Stimulated activated CD4-positive, alpha-beta T cell treated with anti-CD3 and anti-CD28 coated beads, TNF-alpha, amount 100 ng/mL, for 1 hour (primary cell): Measurements from ENCODE around the gene TMEM164.
"Not testable (repeated sequence)": the region's sequence is repeated elsewhere in the genome, so short reads cannot be mapped to it uniquely, and the experiment has no call there.

Experiments
- DNase-seq, 3 donors: peaks; one replicate each; pipeline ENCODE4 v3.0.0-alpha.2; 2020; ENCODE audit warnings: low read depth in 3 of 3, low spot score in 1 of 3

Gene TMEM164

GRCh38 chrX:110125446-110126162, 122.7 kb downstream of the TMEM164 start:
- DNase-seq, result no peak

GRCh38 chrX:110131031-110131430, 128.1 kb downstream of the TMEM164 start:
- no peak for DNase-seq

GRCh38 chrX:110132450-110133114, 129.7 kb downstream of the TMEM164 start:
- no peak for DNase-seq

- no peak for DNase-seq
These were observed 130.9 kb downstream of the TMEM164 start for GRCh38 chrX:110133735-110134370.

GRCh38 chrX:110135618-110136017, 132.7 kb downstream of the TMEM164 start:
- no peak for DNase-seq

GRCh38 chrX:110136136-110136535, 133.2 kb downstream of the TMEM164 start:
- DNase-seq, result no peak

- DNase-seq, result no peak
These were observed 135.6 kb downstream of the TMEM164 start for GRCh38 chrX:110138557-110138956.

GRCh38 chrX:110139172-110139571, 136.3 kb downstream of the TMEM164 start:
- no peak for DNase-seq

- no peak for DNase-seq
These were observed 139.2 kb downstream of the TMEM164 start for GRCh38 chrX:110142096-110142495.

GRCh38 chrX:110143454-110144210, 140.7 kb downstream of the TMEM164 start:
- no peak for DNase-seq

GRCh38 chrX:110145311-110145710, 142.4 kb downstream of the TMEM164 start:
- DNase-seq, result no peak

GRCh38 chrX:110145854-110146253, 142.9 kb downstream of the TMEM164 start:
- DNase-seq, result peak in 1 of 3 donors; percentile 1

GRCh38 chrX:110146521-110146920, 143.6 kb downstream of the TMEM164 start:
- DNase-seq, result no peak

GRCh38 chrX:110153244-110153643, 150.3 kb downstream of the TMEM164 start:
- DNase-seq, result no peak

- DNase-seq, result no peak
These were observed 151.0 kb downstream of the TMEM164 start for GRCh38 chrX:110153896-110154295.

GRCh38 chrX:110154328-110154727, 151.4 kb downstream of the TMEM164 start:
- not testable (repeated sequence) for DNase-seq

- no peak for DNase-seq
These were observed 152.8 kb downstream of the TMEM164 start for GRCh38 chrX:110155759-110156158.

GRCh38 chrX:110156167-110156754, 153.3 kb downstream of the TMEM164 start:
- no peak for DNase-seq

GRCh38 chrX:110157444-110157843, 154.5 kb downstream of the TMEM164 start:
- no peak for DNase-seq

- DNase-seq, result no peak
These were observed 156.3 kb downstream of the TMEM164 start for GRCh38 chrX:110159235-110159634.

- no peak for DNase-seq
These were observed 157.0 kb downstream of the TMEM164 start for GRCh38 chrX:110159865-110160264.
